Activated T-cell treated with anti-CD3 and anti-CD28 coated beads, Interleukin-2, amount 50 U/mL, for 72 hours (primary cell): ENCODE measurements around the gene PRDM16. TPM values are rescaled to one million over a fixed set of nuclear protein-coding genes. Genes with fewer than 3 reads are reported as not detected.

Experiments
- ATAC-seq, 2 donors: fragments of 150-1000 bp; cut with Tn5 transposase; replicated peaks in 1 of 2; 2 replicates each; pipeline ENCODE4 v1.10.0; 2021; ENCODE audit warnings: moderate library complexity in 2 of 2, mild to moderate bottlenecking in 1 of 2
- DNase-seq, 2 donors: peaks; one replicate each; pipeline ENCODE4 v3.0.0; 2021 to 2022; ENCODE audit warnings: mixed read lengths in 1 of 2
- H3K27ac Mint-ChIP-seq: one replicate; pipeline ENCODE4 v1.8.0; 2022; ENCODE audit warnings: mild to moderate bottlenecking, moderate library complexity, mixed read lengths
- H3K27me3 Mint-ChIP-seq: one replicate; pipeline ENCODE4 v1.8.0; 2022; ENCODE audit warnings: low read depth, mixed read lengths
- H3K36me3 Mint-ChIP-seq, 2 donors: one replicate each; pipeline ENCODE4 v1.8.0; 2022; ENCODE audit warnings: mixed read lengths in 2 of 2, mild to moderate bottlenecking in 1 of 2; ENCODE audit not compliant: insufficient read depth in 2 of 2
- H3K4me1 Mint-ChIP-seq: one replicate; pipeline ENCODE4 v1.8.0; 2022; ENCODE audit warnings: low read depth, mixed read lengths
- H3K4me3 Mint-ChIP-seq, 2 donors: one replicate each; pipeline ENCODE4 v1.8.0; 2022; ENCODE audit warnings: mild to moderate bottlenecking in 2 of 2, mixed read lengths in 2 of 2, moderate library complexity in 2 of 2
- H3K9me3 Mint-ChIP-seq, 2 donors: one replicate each; pipeline ENCODE4 v1.8.0; 2022; ENCODE audit warnings: mixed read lengths in 2 of 2
- total RNA-seq, 2 donors: library from RNA; stranded (reverse); gene quantifications; one replicate each; pipeline ENCODE4 v1.2.3, GENCODE V29; 2022

The PRDM16 gene
- total RNA-seq, 2 donors from 2014 or later = 0.77 to 1.7 TPM

DNA sequence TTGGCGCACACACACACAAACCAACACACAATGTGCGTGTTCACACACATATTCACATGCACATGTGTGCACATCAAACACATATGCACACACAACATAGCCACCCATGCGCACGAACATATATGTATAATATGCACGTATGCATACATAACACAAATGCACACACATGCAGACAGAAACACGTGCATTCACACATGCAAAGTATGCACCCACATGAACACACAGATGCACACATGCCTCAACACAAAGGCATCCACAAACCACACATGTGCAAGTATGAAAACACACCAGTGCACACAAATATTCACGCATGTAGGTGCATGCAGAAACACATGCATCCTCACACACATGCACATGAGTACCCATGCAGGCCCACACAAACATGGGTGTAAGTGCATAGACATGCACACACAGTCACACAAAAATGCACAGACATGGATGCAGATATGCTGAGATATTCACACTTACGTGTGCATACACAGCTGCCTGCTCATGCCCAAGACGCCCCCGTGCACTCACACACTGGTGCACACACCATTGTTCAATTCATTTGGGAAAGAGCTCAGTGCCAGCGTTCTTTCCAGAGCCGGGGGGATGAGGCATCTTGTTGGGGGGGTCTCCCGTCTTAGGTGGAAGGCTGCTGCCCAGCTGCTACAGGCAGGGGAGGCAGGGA lies 332.7 kb downstream of the PRDM16 start:
- no peak for ATAC-seq
- no peaks in the 10 kb centered on the region for H3K9me3 Mint-ChIP-seq
- H3K4me3 Mint-ChIP-seq = no peak overlapping the region
- H3K4me1 Mint-ChIP-seq = no peaks in the 10 kb centered on the region
- no peaks in the 10 kb centered on the region for H3K27me3 Mint-ChIP-seq
- H3K27ac Mint-ChIP-seq = no peak overlapping the region
- DNase-seq = no peak
- H3K36me3 Mint-ChIP-seq = no peaks in the 10 kb centered on the region

DNA sequence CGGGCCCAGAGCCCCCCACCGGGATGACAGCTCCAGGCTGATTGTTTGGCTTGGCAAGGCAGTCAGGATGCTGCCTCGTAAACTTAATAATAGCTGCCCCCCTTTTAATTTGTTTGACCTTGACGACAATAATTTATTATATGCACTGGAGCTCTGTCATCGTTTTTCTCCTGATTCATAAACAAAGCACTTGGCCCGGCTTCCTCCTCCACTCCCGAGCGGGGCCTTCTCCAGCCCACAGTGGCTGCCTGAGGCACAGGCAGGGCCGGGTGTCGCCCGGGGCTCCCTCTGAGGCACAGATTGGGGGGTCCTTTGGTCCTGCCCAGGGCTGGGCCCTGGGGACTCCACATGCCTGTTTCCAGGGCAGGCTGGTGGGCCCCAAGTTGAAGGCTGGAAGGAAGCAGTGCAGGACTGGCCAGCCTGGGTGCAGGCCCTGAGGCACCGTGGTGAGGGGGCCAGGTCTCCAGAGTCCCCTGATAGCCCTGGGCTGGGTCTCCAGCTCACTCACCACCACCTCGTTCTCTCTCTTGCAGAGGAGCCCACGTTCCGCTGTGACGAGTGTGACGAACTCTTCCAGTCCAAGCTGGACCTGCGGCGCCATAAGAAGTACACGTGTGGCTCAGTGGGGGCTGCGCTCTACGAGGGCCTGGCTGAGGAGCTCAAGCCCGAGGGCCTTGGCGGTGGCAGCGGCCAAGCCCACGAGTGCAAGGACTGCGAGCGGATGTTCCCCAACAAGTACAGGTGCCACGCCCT lies 333.4 kb downstream of the PRDM16 start:
- no peak for ATAC-seq
- Mint-ChIP-seq H3K4me3 (no peak overlapping the region), H3K27me3 (no peaks in the 10 kb centered on the region), H3K36me3 (no peaks in the 10 kb centered on the region), H3K4me1 (no peaks in the 10 kb centered on the region), H3K9me3 (no peaks in the 10 kb centered on the region), H3K27ac (no peak overlapping the region)
- DNase-seq = no peak

DNA sequence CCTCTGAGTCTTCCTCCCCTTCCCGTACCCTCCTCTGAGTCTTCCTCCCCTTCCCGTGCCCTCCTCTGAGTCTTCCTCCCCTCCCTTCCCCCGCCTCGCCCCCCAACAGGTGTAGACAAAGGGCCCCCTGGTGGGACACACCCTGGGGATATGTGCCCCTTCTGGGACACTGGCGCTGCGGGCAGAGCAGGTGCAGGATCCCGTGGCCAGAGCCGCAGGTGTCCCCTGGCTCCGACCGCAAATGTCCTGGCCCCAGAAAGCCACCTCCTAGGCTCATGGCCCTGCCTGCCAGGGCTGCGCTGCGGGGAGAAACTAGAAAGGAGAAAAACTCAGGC lies 334.0 kb downstream of the PRDM16 start:
- no peak overlapping the region for H3K4me3 Mint-ChIP-seq
- no peak overlapping the region for H3K27ac Mint-ChIP-seq
- no peaks in the 10 kb centered on the region for H3K4me1 Mint-ChIP-seq
- ATAC-seq (no peak), DNase-seq (no peak)
- no peaks in the 10 kb centered on the region for H3K9me3 Mint-ChIP-seq
- H3K27me3 Mint-ChIP-seq = no peaks in the 10 kb centered on the region
- no peaks in the 10 kb centered on the region for H3K36me3 Mint-ChIP-seq

DNA sequence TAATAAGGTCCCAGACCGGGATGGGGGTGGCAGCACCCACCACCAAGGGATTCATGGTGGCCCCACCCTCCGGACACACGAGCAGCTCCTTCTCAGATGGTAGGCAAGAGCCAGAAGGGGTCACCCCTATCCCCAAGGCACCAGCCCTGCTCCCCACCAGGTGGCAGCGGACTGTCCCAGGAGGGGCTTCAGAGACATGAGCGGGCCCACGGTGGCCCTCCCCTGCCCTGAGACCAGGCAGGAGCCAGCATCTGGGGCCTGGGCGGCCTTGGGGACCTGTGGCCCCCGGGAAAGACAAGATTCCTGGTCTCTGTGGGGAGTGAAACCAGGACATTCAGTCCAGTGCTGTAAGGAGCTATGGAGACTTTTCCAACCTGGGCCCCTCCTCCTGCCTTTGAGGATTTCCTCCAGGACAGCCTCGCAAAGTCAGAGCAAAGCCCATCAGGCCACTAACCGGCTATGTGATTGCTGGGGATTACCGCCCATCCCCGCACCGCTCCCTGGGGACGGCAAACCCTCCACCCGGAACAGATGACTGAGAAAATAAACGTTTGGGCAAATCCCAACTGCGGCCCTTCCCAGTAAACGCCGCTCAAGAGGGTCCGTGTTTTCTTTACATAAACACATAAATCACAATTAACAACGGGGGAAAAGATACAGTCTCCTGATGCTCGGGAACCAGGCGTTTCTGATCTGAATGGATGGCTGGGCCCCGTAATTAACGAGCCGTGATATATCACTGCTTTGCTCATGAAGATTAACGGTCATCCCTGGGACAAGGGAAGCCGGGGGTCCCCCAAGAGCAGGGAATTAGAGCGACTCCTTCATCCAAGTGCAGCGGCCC lies 334.6 kb downstream of the PRDM16 start:
- no peaks in the 10 kb centered on the region for H3K4me1 Mint-ChIP-seq
- no peak for DNase-seq
- no peak overlapping the region for H3K4me3 Mint-ChIP-seq
- no peaks in the 10 kb centered on the region for H3K27me3 Mint-ChIP-seq
- H3K9me3 Mint-ChIP-seq = no peaks in the 10 kb centered on the region
- H3K36me3 Mint-ChIP-seq = no peaks in the 10 kb centered on the region
- H3K27ac Mint-ChIP-seq = no peak overlapping the region
- no peak for ATAC-seq

DNA sequence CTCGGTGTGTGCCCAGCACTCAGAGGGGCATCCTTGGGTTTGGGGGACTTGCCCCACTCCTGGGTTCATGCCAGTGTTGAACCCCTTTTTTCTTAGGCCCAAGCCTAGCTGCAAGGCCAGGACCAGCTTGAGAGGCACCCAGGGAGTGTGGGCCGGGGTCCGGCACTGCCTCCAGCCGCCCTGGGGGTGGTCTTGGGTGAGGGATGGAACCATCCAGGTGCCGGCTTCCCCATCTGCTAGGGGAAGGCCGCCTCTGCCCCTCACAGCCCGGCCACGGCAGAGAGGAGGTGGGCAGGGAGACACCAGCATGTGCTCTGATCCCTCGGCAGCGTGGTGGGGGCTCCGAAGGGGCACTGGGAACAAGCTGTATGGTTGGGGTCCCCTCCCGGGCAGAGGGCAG lies 335.3 kb downstream of the PRDM16 start:
- H3K27me3 Mint-ChIP-seq = no peaks in the 10 kb centered on the region
- H3K9me3 Mint-ChIP-seq = no peaks in the 10 kb centered on the region
- no peak overlapping the region for H3K4me3 Mint-ChIP-seq
- no peak for ATAC-seq
- H3K4me1 Mint-ChIP-seq = no peaks in the 10 kb centered on the region
- DNase-seq = no peak
- no peaks in the 10 kb centered on the region for H3K36me3 Mint-ChIP-seq
- no peak overlapping the region for H3K27ac Mint-ChIP-seq

DNA sequence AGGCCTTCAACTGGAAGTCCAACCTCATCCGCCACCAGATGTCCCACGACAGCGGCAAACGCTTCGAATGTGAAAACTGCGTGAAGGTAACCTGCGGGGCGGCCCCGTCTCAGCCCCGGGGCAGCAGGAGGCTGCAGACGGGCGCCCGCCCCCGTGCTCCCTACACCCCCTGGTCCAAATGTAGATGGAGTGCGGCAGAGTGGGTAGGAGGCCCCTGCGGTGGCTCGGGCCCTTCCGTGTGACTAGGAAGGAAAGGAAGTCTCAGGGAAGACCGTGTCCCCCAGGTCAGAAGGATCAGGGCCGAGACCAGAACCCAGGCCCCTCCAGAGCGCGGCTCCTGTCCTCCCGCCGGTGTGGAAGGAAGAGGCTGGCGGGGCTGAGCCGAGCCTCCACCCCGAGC lies 335.8 kb downstream of the PRDM16 start:
- Mint-ChIP-seq H3K9me3 (no peaks in the 10 kb centered on the region), H3K27me3 (no peaks in the 10 kb centered on the region), H3K27ac (no peak overlapping the region), H3K4me3 (no peak overlapping the region), H3K36me3 (no peaks in the 10 kb centered on the region), H3K4me1 (no peaks in the 10 kb centered on the region)
- no peak for ATAC-seq
- no peak for DNase-seq

DNA sequence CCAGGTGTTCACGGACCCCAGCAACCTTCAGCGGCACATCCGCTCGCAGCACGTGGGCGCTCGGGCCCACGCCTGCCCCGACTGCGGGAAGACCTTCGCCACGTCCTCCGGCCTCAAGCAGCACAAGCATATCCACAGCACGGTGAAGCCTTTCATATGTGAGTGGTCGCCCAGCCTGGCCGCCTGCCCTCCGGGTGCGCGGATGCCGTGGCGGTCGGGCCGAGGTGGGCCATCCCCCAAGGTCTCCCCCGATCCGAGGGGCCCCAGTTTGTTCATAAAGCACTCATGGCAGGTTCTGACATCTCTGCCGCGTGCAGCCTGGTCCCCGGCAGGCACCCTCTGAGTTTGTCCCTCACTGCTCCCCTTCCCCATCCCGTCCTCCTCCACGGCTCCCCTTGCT lies 336.5 kb downstream of the PRDM16 start:
- H3K27ac Mint-ChIP-seq = no peak overlapping the region
- no peaks in the 10 kb centered on the region for H3K27me3 Mint-ChIP-seq
- no peak for DNase-seq
- no peaks in the 10 kb centered on the region for H3K36me3 Mint-ChIP-seq
- ATAC-seq = no peak
- no peaks in the 10 kb centered on the region for H3K4me1 Mint-ChIP-seq
- H3K9me3 Mint-ChIP-seq = no peaks in the 10 kb centered on the region
- no peak overlapping the region for H3K4me3 Mint-ChIP-seq

DNA sequence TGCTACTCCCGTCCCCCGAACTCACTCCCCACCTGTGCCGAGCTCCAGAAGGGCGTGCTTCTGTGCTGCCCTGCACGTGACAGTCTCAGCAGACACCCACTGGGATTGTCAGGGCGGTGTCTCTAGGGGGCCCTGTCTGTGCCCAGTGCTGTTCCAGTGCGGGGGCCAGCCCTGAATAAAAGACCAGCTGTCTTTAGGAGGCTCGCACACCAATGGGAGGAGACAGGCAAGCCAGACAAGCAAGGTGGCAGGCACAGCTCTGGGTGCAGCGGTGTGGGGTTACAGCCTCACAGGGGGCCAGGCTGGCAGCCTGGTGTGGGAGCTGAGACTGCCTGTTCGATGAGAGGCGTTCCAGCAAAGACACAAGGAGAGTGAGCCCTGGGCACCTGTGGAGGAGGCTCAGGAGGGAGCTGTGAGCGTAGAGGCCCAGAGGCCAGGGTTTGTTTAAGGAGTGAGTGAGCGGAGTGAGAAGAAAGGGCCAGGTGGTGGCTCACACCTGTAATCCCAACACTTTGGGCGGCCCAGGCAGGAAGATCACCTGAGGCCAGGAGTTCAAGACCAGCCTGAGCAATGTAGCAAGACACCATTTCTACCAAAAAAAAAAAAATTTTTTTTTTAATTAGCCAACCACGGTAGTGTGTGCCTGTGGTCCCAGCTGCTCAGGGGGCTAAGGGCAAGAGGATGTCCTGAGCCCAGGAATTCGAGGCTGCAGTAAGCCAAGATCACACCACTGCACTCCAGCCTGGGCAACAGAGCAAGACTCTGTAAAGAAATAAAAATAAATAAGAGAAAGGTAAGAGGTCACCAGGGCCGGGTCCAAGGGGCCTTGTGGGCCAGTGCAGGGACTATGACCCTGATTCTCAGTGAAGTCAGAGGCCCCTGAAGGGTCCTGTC lies 337.2 kb downstream of the PRDM16 start:
- Mint-ChIP-seq H3K36me3 (no peaks in the 10 kb centered on the region), H3K27me3 (no peaks in the 10 kb centered on the region), H3K27ac (no peak overlapping the region), H3K9me3 (no peaks in the 10 kb centered on the region), H3K4me3 (no peak overlapping the region), H3K4me1 (no peaks in the 10 kb centered on the region)
- ATAC-seq = no peak
- DNase-seq = no peak

DNA sequence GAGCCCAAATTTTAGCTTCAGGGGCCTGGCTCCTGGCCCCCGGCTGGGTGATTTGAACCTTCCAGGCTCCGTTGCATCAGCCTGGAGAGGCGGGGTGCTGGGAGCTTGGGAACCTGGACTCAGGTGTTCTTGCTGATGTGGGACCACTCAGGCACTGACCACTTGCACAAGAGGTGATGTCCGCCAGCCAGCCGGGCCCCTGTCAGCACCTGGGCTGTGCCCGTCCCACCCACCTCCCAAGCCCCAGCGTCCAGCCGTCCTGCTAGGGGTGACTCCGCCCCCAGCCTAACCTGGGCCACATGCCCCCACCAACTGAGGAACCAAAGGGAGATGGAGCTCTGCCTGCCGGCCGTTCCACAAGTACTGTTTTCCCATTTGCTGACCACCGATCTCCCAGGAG lies 338.0 kb downstream of the PRDM16 start:
- no peaks in the 10 kb centered on the region for H3K4me1 Mint-ChIP-seq
- H3K27me3 Mint-ChIP-seq = no peaks in the 10 kb centered on the region
- no peak overlapping the region for H3K4me3 Mint-ChIP-seq
- ATAC-seq = no peak
- H3K27ac Mint-ChIP-seq = no peak overlapping the region
- DNase-seq = no peak
- no peaks in the 10 kb centered on the region for H3K9me3 Mint-ChIP-seq
- no peaks in the 10 kb centered on the region for H3K36me3 Mint-ChIP-seq

DNA sequence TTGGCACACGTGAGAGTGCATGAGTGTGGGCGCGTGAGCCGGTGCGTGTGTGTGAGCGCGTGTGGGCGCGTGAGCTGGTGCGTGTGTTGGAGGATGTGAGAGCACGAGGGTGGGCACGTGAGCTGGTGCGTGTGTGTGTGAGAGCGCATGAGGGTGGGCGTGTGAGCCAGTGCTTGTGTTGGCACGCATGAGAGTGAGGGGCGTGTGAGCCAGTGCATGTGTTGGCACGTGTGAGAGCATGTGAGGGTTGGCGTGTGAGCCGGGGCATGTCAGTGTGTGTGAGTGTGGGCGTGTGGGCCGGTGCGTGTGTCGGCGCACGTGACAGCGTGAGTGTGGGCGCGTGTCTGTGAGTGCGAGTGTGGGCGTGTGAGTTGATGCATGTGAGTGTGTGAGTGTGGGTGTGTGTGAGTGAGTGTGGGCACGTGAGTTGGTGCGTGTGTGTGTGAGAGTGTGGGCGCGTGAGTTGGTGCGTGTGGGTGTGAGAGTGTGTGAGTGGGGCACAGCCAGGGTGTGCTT lies 339.8 kb downstream of the PRDM16 start:
- DNase-seq (no peak), ATAC-seq (no peak)
- Mint-ChIP-seq H3K27me3 (no peaks in the 10 kb centered on the region), H3K4me1 (no peaks in the 10 kb centered on the region), H3K36me3 (no peaks in the 10 kb centered on the region), H3K9me3 (no peaks in the 10 kb centered on the region), H3K4me3 (no peak overlapping the region), H3K27ac (no peak overlapping the region)

DNA sequence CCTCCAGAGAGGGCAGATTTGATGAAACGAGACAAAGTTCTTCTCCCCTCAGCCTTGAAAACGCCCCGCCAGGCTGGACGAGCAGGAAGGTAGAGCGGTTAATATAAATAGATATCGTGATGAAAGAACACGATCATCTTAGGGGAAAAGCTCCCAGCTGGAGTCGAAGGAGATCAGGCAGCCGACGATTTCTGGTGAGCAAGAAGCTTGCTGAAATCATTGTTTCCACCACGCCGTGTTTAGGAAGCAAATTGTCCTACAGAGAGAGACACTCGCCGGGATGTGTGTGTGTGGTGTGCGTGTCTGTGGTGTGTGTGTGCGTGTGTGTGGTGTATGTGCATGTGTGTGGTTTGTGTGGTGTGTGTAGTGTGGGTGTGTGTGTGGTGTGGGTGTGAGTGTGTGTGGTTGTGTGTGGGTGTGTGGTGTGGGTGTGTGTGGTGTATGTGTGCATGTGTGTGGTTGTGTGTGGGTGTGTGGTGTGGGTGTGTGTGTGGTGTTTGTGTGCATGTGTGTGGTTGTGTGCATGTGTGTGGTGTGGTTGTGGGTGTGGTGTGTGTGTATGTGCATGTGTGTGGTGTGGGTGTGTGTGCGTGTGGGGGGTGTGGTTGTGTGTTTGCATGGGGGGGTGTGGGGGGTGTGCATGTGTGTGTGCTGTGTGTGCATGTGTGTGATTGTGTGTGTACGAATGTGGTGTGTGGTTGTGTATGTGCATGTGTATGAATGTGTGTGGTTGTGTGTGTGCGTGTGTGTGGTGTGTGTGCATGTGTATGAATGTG lies 340.6 kb downstream of the PRDM16 start:
- Mint-ChIP-seq H3K9me3 (no peaks in the 10 kb centered on the region), H3K27ac (no peak overlapping the region), H3K27me3 (no peaks in the 10 kb centered on the region), H3K36me3 (no peaks in the 10 kb centered on the region), H3K4me1 (no peaks in the 10 kb centered on the region), H3K4me3 (no peak overlapping the region)
- ATAC-seq (no peak), DNase-seq (no peak)
